Upper lobe of right lung (tissue), 1 donor: ENCODE results near the gene CEACAM4. TPM values are rescaled to one million over a fixed set of nuclear protein-coding genes. Genes with fewer than 3 reads are reported as not detected.
"Not testable (repeated sequence)": the region's sequence is repeated elsewhere in the genome, so short reads cannot be mapped to it uniquely, and the experiment has no call there.

Experiments
- ATAC-seq: fragments of 200-7000 bp; cut with Tn5 transposase; one replicate; pipeline ENCODE4 v1.9.1; 2020; ENCODE audit warnings: mild to moderate bottlenecking, moderate library complexity
- DNase-seq: peaks from one replicate; pipeline ENCODE4 v3.0.0-alpha.2; 2020
- H3K27ac ChIP-seq: fragments of 200-600 bp; one replicate; pipeline ENCODE4 v1.8.0; 2022
- H3K27me3 ChIP-seq: fragments of 200-600 bp; one replicate; pipeline ENCODE4 v1.8.0; 2022; ENCODE audit warnings: mild to moderate bottlenecking
- H3K36me3 ChIP-seq: fragments of 200-600 bp; one replicate; pipeline ENCODE4 v1.8.0; 2022
- H3K4me1 ChIP-seq: fragments of 200-600 bp; one replicate; pipeline ENCODE4 v1.8.0; 2022
- H3K4me3 ChIP-seq: fragments of 200-600 bp; one replicate; pipeline ENCODE4 v1.8.0; 2022; ENCODE audit warnings: mild to moderate bottlenecking
- H3K9me3 ChIP-seq: fragments of 200-600 bp; one replicate; pipeline ENCODE4 v1.8.0; 2022
- intact Hi-C: fragments of 100-400 bp; cut with DNase I; formaldehyde crosslinking; loops from one replicate; pipeline ENCODE4 v1.11.0; 2022
- long read RNA-seq: library from polyadenylated mRNA; unstranded; transcript quantifications from one replicate; pipeline ENCODE4 v2.0.0, GENCODE V29; 2021
- total RNA-seq: library from RNA; stranded (reverse); fragmentation: NEBNext Ultra II Directional; extraction: Animal tissue kit (Norgen Biotek cat#: 25700); gene quantifications from one replicate; pipeline ENCODE4 v1.2.1, GENCODE V29; 2021
- TF ChIP-seq, protein P1 (sequence below): fragments of 200-600 bp; IDR thresholded peaks from one replicate; pipeline ENCODE4 v1.8.0; 2022; ENCODE audit warnings: antibody characterized with exemption
- donor health status: DM: no; HTN: yes; CAD: no; lungs with severe emphysema.

The CEACAM4 gene
- total RNA-seq = 4.6 TPM
- long read RNA-seq, partial matches to known transcripts = 0 of 3 reads
- long read RNA-seq, other reads (novel, unspliced or antisense) = 2 of 3 reads

DNA sequence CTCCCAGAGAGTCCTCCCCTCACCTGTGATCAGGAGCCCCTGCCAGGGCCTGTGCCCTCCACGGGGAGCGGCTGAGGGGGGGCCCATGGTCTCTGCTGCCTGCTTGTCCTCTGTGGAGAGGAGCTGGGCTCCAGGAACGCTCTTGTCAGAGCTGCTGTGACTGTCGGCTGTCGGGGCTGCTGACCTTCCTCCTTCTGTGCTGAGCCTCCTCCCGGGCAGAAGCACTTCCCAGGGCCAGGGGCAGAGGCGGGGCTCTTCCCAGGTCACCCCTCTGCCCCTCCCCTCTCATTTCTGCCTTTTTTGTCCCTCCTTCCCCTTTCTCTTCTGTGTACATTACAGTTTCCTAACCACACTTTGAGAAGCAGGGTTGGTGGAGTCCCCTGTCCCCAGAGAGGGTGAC lies at the start of gene CEACAM4:
Gene CEACAM4 (minus strand): TSS at position 198 of the 400 bp plus-strand sequence. CDS start 111 bp downstream, at position 87.
- TF ChIP-seq, protein P1, sequence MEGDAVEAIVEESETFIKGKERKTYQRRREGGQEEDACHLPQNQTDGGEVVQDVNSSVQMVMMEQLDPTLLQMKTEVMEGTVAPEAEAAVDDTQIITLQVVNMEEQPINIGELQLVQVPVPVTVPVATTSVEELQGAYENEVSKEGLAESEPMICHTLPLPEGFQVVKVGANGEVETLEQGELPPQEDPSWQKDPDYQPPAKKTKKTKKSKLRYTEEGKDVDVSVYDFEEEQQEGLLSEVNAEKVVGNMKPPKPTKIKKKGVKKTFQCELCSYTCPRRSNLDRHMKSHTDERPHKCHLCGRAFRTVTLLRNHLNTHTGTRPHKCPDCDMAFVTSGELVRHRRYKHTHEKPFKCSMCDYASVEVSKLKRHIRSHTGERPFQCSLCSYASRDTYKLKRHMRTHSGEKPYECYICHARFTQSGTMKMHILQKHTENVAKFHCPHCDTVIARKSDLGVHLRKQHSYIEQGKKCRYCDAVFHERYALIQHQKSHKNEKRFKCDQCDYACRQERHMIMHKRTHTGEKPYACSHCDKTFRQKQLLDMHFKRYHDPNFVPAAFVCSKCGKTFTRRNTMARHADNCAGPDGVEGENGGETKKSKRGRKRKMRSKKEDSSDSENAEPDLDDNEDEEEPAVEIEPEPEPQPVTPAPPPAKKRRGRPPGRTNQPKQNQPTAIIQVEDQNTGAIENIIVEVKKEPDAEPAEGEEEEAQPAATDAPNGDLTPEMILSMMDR = no peak
- no peak within 1 kb of the TSS for H3K27ac ChIP-seq
- intact Hi-C loops = no loop called here
- no peaks in the 10 kb centered on the region for H3K9me3 ChIP-seq
- peak within 1 kb of the TSS; percentile 38 for H3K4me3 ChIP-seq
- DNase-seq = no peak
- no peaks in the 10 kb centered on the region for H3K27me3 ChIP-seq
- peak; percentile 91 for ATAC-seq
- no peaks in the 10 kb centered on the region for H3K36me3 ChIP-seq
- H3K4me1 ChIP-seq = no peaks in the 10 kb centered on the region

DNA sequence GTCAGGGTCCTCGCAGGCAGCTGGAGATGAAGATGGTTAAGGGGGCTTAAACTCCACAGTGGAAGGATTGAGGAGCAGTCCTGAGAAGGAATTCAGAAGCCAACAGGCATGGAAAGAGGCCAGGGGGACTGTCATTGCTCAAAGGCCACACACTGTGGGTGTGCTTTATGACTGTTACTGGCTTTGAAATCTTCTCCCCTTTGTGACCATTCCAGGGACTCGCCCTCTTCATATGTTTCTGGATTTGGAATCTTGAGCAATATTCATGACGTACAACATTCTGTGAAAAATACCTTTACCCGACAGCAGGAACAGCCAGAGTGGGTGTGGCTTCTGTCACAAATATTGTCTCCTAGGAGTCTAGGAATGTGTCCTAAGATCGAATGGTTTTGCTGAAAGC lies 44.6 kb upstream of the CEACAM4 start:
- ATAC-seq = no peak
- no peak for DNase-seq
- Histone ChIP-seq H3K9me3 (no peaks in the 10 kb centered on the region), H3K4me1 (no peaks in the 10 kb centered on the region), H3K4me3 (no peak overlapping the region), H3K27ac (no peak overlapping the region), H3K36me3 (no peaks in the 10 kb centered on the region), H3K27me3 (peaks cover 21% of the 10 kb centered on the region)
- intact Hi-C loops = no loop called here
- TF ChIP-seq, protein P1 = no peak

DNA sequence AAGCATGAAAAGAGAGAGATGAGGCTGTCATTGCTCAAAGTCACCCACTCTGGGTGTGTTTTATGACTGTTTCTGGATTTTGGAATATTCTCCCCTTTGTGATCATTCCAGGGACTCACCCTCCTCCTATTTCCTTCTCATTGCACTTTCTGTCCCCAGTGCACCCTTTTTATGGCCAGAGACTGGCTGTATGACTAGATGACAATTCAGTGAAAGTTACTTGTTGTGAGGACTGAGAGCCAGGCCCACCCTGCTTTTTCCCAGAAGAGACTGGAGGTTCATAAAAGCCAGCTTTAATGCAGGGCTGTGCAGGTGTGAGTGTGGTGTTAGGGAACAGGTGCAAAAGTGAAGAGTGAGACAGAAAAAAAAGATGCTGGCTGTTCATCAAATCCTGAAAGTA lies 43.9 kb upstream of the CEACAM4 start:
- Histone ChIP-seq H3K9me3 (peaks cover 7% of the 10 kb centered on the region), H3K27ac (no peak overlapping the region), H3K4me3 (no peak overlapping the region), H3K36me3 (no peaks in the 10 kb centered on the region), H3K27me3 (peaks cover 21% of the 10 kb centered on the region), H3K4me1 (no peaks in the 10 kb centered on the region)
- no peak for ATAC-seq
- no peak for DNase-seq
- TF ChIP-seq, protein P1 = no peak
- intact Hi-C loops = no loop called here

DNA sequence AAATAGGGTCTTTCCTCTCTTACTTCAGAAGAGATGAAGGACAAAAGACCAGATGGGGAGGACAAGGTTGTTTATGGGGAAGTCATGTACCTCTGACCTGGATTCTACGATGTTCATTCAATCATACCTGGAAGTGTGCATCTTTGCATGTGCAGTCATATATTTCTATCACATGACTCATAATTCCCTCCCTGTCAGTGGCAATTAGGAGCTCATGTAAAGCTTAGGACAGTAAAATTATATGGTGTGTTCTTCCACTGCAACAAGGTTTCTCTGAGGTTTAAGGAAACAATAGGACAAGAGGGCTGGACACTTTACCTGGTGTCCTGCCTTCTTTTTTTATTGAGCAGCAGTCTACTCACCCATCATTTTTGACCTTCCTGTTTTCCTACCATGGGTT lies 41.4 kb upstream of the CEACAM4 start:
- ATAC-seq = no peak

DNA sequence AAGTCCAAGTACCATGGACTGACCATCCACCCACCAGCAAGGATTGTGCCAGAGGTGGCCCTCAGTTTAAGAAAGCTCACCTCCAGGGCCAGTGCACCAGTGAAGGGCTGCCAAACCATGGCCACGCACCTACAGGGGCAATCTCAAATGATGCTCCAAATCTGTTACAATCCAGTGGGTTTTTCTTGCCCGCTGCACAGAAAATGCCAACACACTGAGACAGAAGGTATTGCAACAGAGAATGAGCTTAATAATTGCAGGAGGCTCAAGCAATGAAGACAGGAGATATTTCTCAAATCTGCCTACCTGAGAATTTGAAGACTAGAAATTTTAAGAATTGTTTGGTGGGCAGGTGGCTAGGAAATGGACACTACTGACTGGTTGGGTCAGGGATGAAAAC lies 39.2 kb upstream of the CEACAM4 start:
- DNase-seq (no peak), ATAC-seq (no peak)
- no peaks in the 10 kb centered on the region for H3K4me1 ChIP-seq
- H3K4me3 ChIP-seq = no peak overlapping the region
- no peak overlapping the region for H3K27ac ChIP-seq
- intact Hi-C loops = no loop called here
- peaks cover 5% of the 10 kb centered on the region for H3K27me3 ChIP-seq
- H3K36me3 ChIP-seq = no peaks in the 10 kb centered on the region
- TF ChIP-seq, protein P1 = no peak
- peaks cover 14% of the 10 kb centered on the region for H3K9me3 ChIP-seq

More for the DNA sequence above, 41.4 kb upstream of the CEACAM4 start:
- Histone ChIP-seq H3K36me3 (no peaks in the 10 kb centered on the region), H3K27me3 (peaks cover 21% of the 10 kb centered on the region), H3K27ac (no peak overlapping the region), H3K4me3 (no peak overlapping the region), H3K4me1 (no peaks in the 10 kb centered on the region), H3K9me3 (peaks cover 14% of the 10 kb centered on the region)
- DNase-seq = no peak
- intact Hi-C loops = no loop called here
- TF ChIP-seq, protein P1 = no peak

DNA sequence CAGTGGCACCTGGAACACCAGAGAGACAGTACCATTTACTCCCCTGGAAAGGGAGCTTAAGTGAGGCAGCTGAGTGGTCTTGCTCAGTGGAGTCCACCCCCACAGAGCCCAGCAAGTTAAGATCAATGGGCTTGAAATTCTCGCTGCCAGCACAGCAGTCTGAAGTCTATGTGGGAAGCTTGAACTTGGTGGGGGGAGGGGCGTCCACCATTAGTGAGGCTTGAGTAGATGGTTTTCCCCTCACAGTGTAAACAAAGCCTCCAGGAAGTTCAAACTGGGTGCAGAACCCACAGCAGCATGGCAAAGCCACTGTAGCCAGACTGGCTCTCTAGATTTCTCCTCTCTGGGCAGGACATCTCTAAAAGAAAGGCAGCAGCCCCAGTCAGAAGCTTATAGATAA lies 30.3 kb upstream of the CEACAM4 start:
- no peak for ATAC-seq
- TF ChIP-seq, protein P1 = no peak
- intact Hi-C loops = no loop called here

DNA sequence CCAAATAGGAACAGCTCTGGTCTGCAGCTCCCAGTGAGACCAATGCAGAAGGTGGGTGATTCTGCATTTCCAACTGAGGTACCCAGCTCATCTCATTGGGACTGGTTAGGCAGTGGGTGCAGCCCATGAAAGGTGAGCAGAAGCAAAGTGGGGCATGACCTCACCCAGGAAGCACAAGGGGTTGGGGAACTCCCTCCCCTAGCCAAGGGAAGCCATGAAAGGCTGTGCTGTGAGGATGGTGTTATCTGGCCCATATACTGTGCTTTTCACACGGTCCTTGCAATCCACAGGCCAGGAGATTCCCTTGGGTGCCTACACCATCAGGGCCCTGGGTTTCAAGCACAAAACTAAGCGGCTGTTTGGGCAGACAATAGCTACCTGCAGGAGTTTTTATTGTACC lies 29.9 kb upstream of the CEACAM4 start:
- ATAC-seq, H3K4me3 ChIP-seq, H3K9me3 ChIP-seq, intact Hi-C loops, H3K4me1 ChIP-seq, DNase-seq, H3K27ac ChIP-seq, H3K36me3 ChIP-seq: not testable (repeated sequence)
- H3K27me3 ChIP-seq = peaks cover 10% of the 10 kb centered on the region

More for the DNA sequence above, 30.3 kb upstream of the CEACAM4 start:
- DNase-seq = peak; percentile 53
- H3K4me3 ChIP-seq = no peak overlapping the region
- no peaks in the 10 kb centered on the region for H3K9me3 ChIP-seq
- H3K4me1 ChIP-seq = no peaks in the 10 kb centered on the region
- no peak overlapping the region for H3K27ac ChIP-seq
- no peaks in the 10 kb centered on the region for H3K36me3 ChIP-seq
- peaks cover 6% of the 10 kb centered on the region for H3K27me3 ChIP-seq
